IMR-90 (cell line): ENCODE data around the gene KCNK4. TPM values are rescaled to one million over a fixed set of nuclear protein-coding genes. Genes with fewer than 3 reads are reported as not detected.

Source experiments
- ATAC-seq: fragments of 200-7000 bp; cut with Tn5 transposase; 2 replicates; pipeline ENCODE4 v1.9.1; 2020; ENCODE audit warnings: low read depth, mild to moderate bottlenecking, moderate library complexity
- BruUV-seq: library from RNA; stranded (reverse); fragments of 400-500 nt; replicated peaks from 2 replicates; lab custom pipeline; 2021; lab: Mats Ljungman, UMichigan
- CTCF ChIA-PET: fragments of 300-600 bp; formaldehyde crosslinking; extraction: SDS; loops from one replicate; lab custom pipeline; 2021; ENCODE audit warnings: antibody characterized with exemption; lab: Yijun Ruan, JAX
- POLR2A ChIA-PET: fragments of 300-600 bp; sonication (Branson Sonifier 250); formaldehyde crosslinking; loops from one replicate; lab custom pipeline; 2022; ENCODE audit warnings: antibody characterized with exemption; ENCODE audit not compliant: unreplicated experiment; lab: Charles Lee
- DNase-seq: peaks from one replicate; pipeline ENCODE4 v3.0.0; 2013
- H2AFZ ChIP-seq: replicated peaks from 2 replicates; pipeline ENCODE3; 2013; ENCODE audit warnings: low read length, mild to moderate bottlenecking; ENCODE audit not compliant: poor library complexity
- H2AK5ac ChIP-seq: 2 replicates; pipeline ENCODE4 v1.6.1; 2013; ENCODE audit warnings: low read depth, low read length, inconsistent platforms
- H2AK9ac ChIP-seq: replicated peaks from 2 replicates; pipeline ENCODE3; 2013; ENCODE audit warnings: mild to moderate bottlenecking, low read depth, low read length, moderate library complexity; ENCODE audit not compliant: poor library complexity
- H2BK120ac ChIP-seq: 2 replicates; pipeline ENCODE4 v1.6.1; 2013; ENCODE audit warnings: low read depth, low read length, inconsistent platforms
- H2BK15ac ChIP-seq: 3 replicates; pipeline ENCODE4 v1.6.1; 2013; ENCODE audit warnings: low read depth, low read length, inconsistent platforms
- H2BK20ac ChIP-seq: 2 replicates; pipeline ENCODE4 v1.6.1; 2013; ENCODE audit warnings: low read depth, mild to moderate bottlenecking, inconsistent platforms, low read length, moderate library complexity
- H2BK5ac ChIP-seq: 2 replicates; pipeline ENCODE4 v1.6.1; 2013; ENCODE audit warnings: mild to moderate bottlenecking, low read depth, low read length, inconsistent platforms; ENCODE audit not compliant: poor library complexity, severe bottlenecking
- H3K14ac ChIP-seq: replicated peaks from 2 replicates; pipeline ENCODE4 v1.6.1; 2013; ENCODE audit warnings: low read depth, low read length, inconsistent platforms
- H3K18ac ChIP-seq: 2 replicates; pipeline ENCODE4 v1.6.1; 2013; ENCODE audit warnings: low read depth, low read length, control low read depth
- H3K23ac ChIP-seq: 2 replicates; pipeline ENCODE4 v1.6.1; 2013; ENCODE audit warnings: low read depth, low read length, inconsistent platforms
- H3K27ac ChIP-seq: 2 replicates; pipeline ENCODE4 v1.5.1; 2013; ENCODE audit warnings: mild to moderate bottlenecking, control low read depth, low read length; ENCODE audit not compliant: insufficient read depth
- H3K27me3 ChIP-seq: 2 replicates; pipeline ENCODE4 v1.6.1; 2013; ENCODE audit warnings: low read length; ENCODE audit not compliant: control insufficient read depth, insufficient read depth
- H3K36me3 ChIP-seq: 2 replicates; pipeline ENCODE4 v1.6.1; 2013; ENCODE audit warnings: low read length, mixed read lengths; ENCODE audit not compliant: control insufficient read depth, insufficient read depth
- H3K4ac ChIP-seq: 2 replicates; pipeline ENCODE4 v1.6.1; 2013; ENCODE audit warnings: low read depth, low read length, inconsistent platforms
- H3K4me1 ChIP-seq: 2 replicates; pipeline ENCODE4 v1.6.1; 2013; ENCODE audit warnings: low read length, mixed read lengths; ENCODE audit not compliant: control insufficient read depth, insufficient read depth
- H3K4me2 ChIP-seq: 2 replicates; pipeline ENCODE4 v1.6.1; 2013; ENCODE audit warnings: low read depth, mild to moderate bottlenecking, control low read depth, low read length, moderate library complexity
- H3K4me3 ChIP-seq: 2 replicates; pipeline ENCODE4 v1.5.1; 2013; ENCODE audit warnings: low read depth, mild to moderate bottlenecking, control low read depth, low read length, moderate library complexity; ENCODE audit not compliant: insufficient read depth
- H3K56ac ChIP-seq: 2 replicates; pipeline ENCODE4 v1.6.1; 2013; ENCODE audit warnings: low read length, inconsistent platforms; ENCODE audit not compliant: insufficient read depth; ENCODE audit errors: extremely low read depth
- H3K79me1 ChIP-seq, 2 experiments: 2 replicates each; pipeline ENCODE4 v1.6.1; 2013; ENCODE audit warnings: low read length in 2 of 2, inconsistent platforms in 1 of 2, low read depth in 1 of 2
- H3K9ac ChIP-seq: 2 replicates; pipeline ENCODE4 v1.6.1; 2013; ENCODE audit warnings: low read depth, low read length, control low read depth
- H3K9me1 ChIP-seq: 2 replicates; pipeline ENCODE4 v1.6.1; 2013; ENCODE audit warnings: low read length, inconsistent platforms; ENCODE audit not compliant: insufficient read depth
- H3K9me3 ChIP-seq: 2 replicates; pipeline ENCODE4 v1.6.1; 2013; ENCODE audit warnings: low read length; ENCODE audit not compliant: control insufficient read depth, insufficient read depth
- H4K20me1 ChIP-seq: 2 replicates; pipeline ENCODE4 v1.6.1; 2013; ENCODE audit warnings: low read length, inconsistent platforms; ENCODE audit not compliant: insufficient read depth
- H4K5ac ChIP-seq: 2 replicates; pipeline ENCODE4 v1.6.1; 2013; ENCODE audit warnings: mild to moderate bottlenecking, low read depth, low read length, control low read depth
- H4K8ac ChIP-seq, 2 experiments: 2 replicates each; pipeline ENCODE4 v1.6.1; 2013; ENCODE audit warnings: low read depth in 2 of 2, low read length in 2 of 2, control low read depth in 1 of 2, inconsistent platforms in 1 of 2
- H4K91ac ChIP-seq: 2 replicates; pipeline ENCODE4 v1.6.1; 2013; ENCODE audit warnings: low read depth, low read length, inconsistent platforms; ENCODE audit not compliant: insufficient read depth
- BHLHE40 ChIP-seq: fragments of 150-350 bp; IDR thresholded peaks from 2 replicates; pipeline ENCODE4 v1.6.1; 2016; ENCODE audit warnings: mild to moderate bottlenecking, low read depth, low read length
- CEBPB ChIP-seq: IDR thresholded peaks from 2 replicates; pipeline ENCODE4 v1.6.1; 2012; ENCODE audit warnings: low read depth, low read length, improper control_type of control experiment
- CHD1 ChIP-seq: IDR thresholded peaks from 2 replicates; pipeline ENCODE4 v1.6.1; 2012; ENCODE audit warnings: low read depth, low read length, improper control_type of control experiment
- CTCF ChIP-seq: conservative IDR thresholded peaks from 2 replicates; pipeline ENCODE4 v1.5.1; 2012; ENCODE audit warnings: mild to moderate bottlenecking, low read depth, low read length, improper control_type of control experiment
- ELK1 ChIP-seq: fragments of 150-350 bp; IDR thresholded peaks from 2 replicates; pipeline ENCODE4 v1.6.1; 2016; ENCODE audit warnings: low read depth, mild to moderate bottlenecking, low read length, moderate library complexity, borderline replicate concordance
- FOS ChIP-seq: fragments of 150-350 bp; IDR thresholded peaks from 2 replicates; pipeline ENCODE4 v1.6.1; 2016; ENCODE audit warnings: low read depth, low read length
- MAZ ChIP-seq: IDR thresholded peaks from 2 replicates; pipeline ENCODE4 v1.6.1; 2012; ENCODE audit warnings: low read depth, mild to moderate bottlenecking, low read length, improper control_type of control experiment, moderate library complexity, borderline replicate concordance
- MXI1 ChIP-seq: IDR thresholded peaks from 2 replicates; pipeline ENCODE4 v1.6.1; 2012; ENCODE audit warnings: low read depth, mild to moderate bottlenecking, low read length, moderate library complexity, borderline replicate concordance
- NFE2L2 ChIP-seq: fragments of 150-350 bp; IDR thresholded peaks from 2 replicates; pipeline ENCODE4 v1.6.1; 2016; ENCODE audit warnings: low read depth, mild to moderate bottlenecking, low read length
- POLR2A ChIP-seq: IDR thresholded peaks from 2 replicates; pipeline ENCODE4 v1.6.1; 2012; ENCODE audit warnings: mild to moderate bottlenecking, low read depth, low read length
- RAD21 ChIP-seq: IDR thresholded peaks from 2 replicates; pipeline ENCODE4 v1.6.1; 2012; ENCODE audit warnings: low read length, improper control_type of control experiment
- RFX5 ChIP-seq: IDR thresholded peaks from 2 replicates; pipeline ENCODE4 v1.8.0; 2012; ENCODE audit warnings: low read depth, mild to moderate bottlenecking, low read length, moderate library complexity
- SMC3 ChIP-seq: fragments of 150-350 bp; IDR thresholded peaks from 2 replicates; pipeline ENCODE4 v1.6.1; 2016; ENCODE audit warnings: low read depth, mild to moderate bottlenecking, antibody characterized with exemption, low read length, moderate library complexity
- USF2 ChIP-seq: fragments of 150-350 bp; IDR thresholded peaks from 2 replicates; pipeline ENCODE4 v1.6.1; 2017; ENCODE audit warnings: mild to moderate bottlenecking, antibody characterized with exemption, low read length, low read depth
- WGBS, 2 experiments: methylation state at CpG; one replicate each; pipeline versions ENCODE4 v1.1.5 to v1.1.7; 2013; ENCODE audit warnings: missing lambda C conversion rate in 2 of 2; ENCODE audit not compliant: insufficient read length in 1 of 2; ENCODE audit errors: extremely low coverage in 2 of 2; 5-methylcytosine and 5-hydroxymethylcytosine counted together
- dilution Hi-C: fragments of 300-500 bp; cut with HindIII; formaldehyde crosslinking; loops from one replicate; pipeline ENCODE4 v1.14.3; 2018; ENCODE audit warnings: low sequenced_read_pairs; ENCODE audit not compliant: unreplicated experiment
- in situ Hi-C: fragments of 300-500 bp; cut with MboI; formaldehyde crosslinking; loops from 3 replicates; pipeline ENCODE4 v1.14.3; 2019; ENCODE audit warnings: low sequenced_read_pairs, inconsistent platforms, mixed read lengths
- intact Hi-C: fragments of 100-400 bp; cut with micrococcal nuclease; formaldehyde crosslinking; loops from 2 replicates; pipeline ENCODE4 v1.10.0; 2022
- polyA plus RNA-seq, 3 experiments: library from polyadenylated mRNA; depleted of rRNA; stranded (reverse); fragments of >200 nt; gene quantifications; 2 replicates each; pipeline ENCODE4 v1.2.3, GENCODE V29; 2012; ENCODE audit warnings: low replicate concordance in 1 of 3
- total RNA-seq: library from RNA; depleted of rRNA; stranded (reverse); fragments of >200 nt; gene quantifications from 2 replicates; pipeline ENCODE4 v1.2.3, GENCODE V29; 2012

The KCNK4 gene
- total and polyA plus RNA-seq, 2 of the 4 experiments (the other 2 are of a cell fraction), result not detected

- WGBS, 2 experiments, result 1% methylated on average over 23 of the region's 43 CpGs; no CpG with 5 or more reads in 1 of the 2 experiments
- Histone ChIP-seq H2BK15ac (peak within 1 kb of the TSS; percentile 29; the same call in 1 of the 3 replicates), H4K91ac (peak within 1 kb of the TSS; percentile 94), H3K4me1 (peaks cover 6% of the 10 kb centered on the region), H2BK5ac (peak within 1 kb of the TSS; percentile 89), H3K18ac (peak within 1 kb of the TSS; percentile 31), H2AFZ (peak within 1 kb of the TSS; percentile 85), H3K23ac (peak within 1 kb of the TSS; percentile 85), H2BK20ac (no peak within 1 kb of the TSS; the same call in 1 of the 2 replicates), H3K36me3 (peaks cover 26% of the 10 kb centered on the region), H3K27ac (peak within 1 kb of the TSS; percentile 79), H2BK120ac (peak within 1 kb of the TSS; percentile 76; the same call in 1 of the 2 replicates), H3K4ac (peak within 1 kb of the TSS; percentile 94), H4K8ac (peak within 1 kb of the TSS; percentile 91 to 99), H3K56ac (peak within 1 kb of the TSS; percentile 93), H3K4me3 (peak within 1 kb of the TSS; percentile 67), H3K9me1 (peaks cover 11% of the 10 kb centered on the region), H2AK5ac (peak within 1 kb of the TSS; percentile 91), H3K9me3 (no peaks in the 10 kb centered on the region), H4K5ac (peak within 1 kb of the TSS; percentile 80), H2AK9ac (peak within 1 kb of the TSS; percentile 98), H4K20me1 (no peaks in the 10 kb centered on the region; the same call in 1 of the 2 replicates), H3K14ac (peak within 1 kb of the TSS; percentile 95), H3K27me3 (no peaks in the 10 kb centered on the region), H3K79me1 (peaks cover 7 to 41% of the 10 kb centered on the region in 2 experiments), H3K4me2 (peak within 1 kb of the TSS; percentile 95), H3K9ac (peak within 1 kb of the TSS; percentile 91)
- ATAC-seq (peak; percentile 77), DNase-seq (peak; percentile 98)
- no TSS peak for BruUV-seq
- intact Hi-C loops (no loop called here), in situ Hi-C loops (no loop called here), dilution Hi-C loops (no loop called here)
- ChIA-PET CTCF (interaction anchor here (0.5 to 2.3 kb wide), 8 partner anchors 14 to 71 kb away, joined by 3 to 27 read pairs (median 5); no protein-coding TSS in a partner anchor), POLR2A (interaction anchor here (0.7 to 1.0 kb wide), 6 partner anchors 12 to 71 kb away, joined by 3 to 4 read pairs (median 3); partner anchors contain the start of gene ESRRA)
- TF ChIP-seq MXI1 (no peak; the same call in 1 of the 2 replicates), CEBPB (no peak), BHLHE40 (peak; percentile 59), MAZ (no peak; the same call in 1 of the 2 replicates), CHD1 (peak; percentile 70; the same call in 1 of the 2 replicates), RAD21 (no peak), FOS (no peak), CTCF (no peak), SMC3 (no peak), RFX5 (no peak; the same call in 1 of the 2 replicates), POLR2A (peak; percentile 65), NFE2L2 (no peak), USF2 (peak; percentile 85), ELK1 (no peak; the same call in 1 of the 2 replicates)
These were observed 26.3 kb downstream of the KCNK4 start, which contains the start of gene TRMT112 for GRCh38 chr11:64317325-64317960. TRMT112 (minus strand) TSS chr11:64317559; CDS start chr11:64317526, 33 bp downstream.
